HepG2 (cell line): ENCODE results near the gene ARID5B. TPM values are rescaled to one million over a fixed set of nuclear protein-coding genes. Genes with fewer than 3 reads are reported as not detected.

Experiments used
- ATAC-seq: fragments of 200-7000 bp; cut with Tn5 transposase; 3 replicates; pipeline ENCODE4 v1.9.1; 2020; ENCODE audit warnings: mild to moderate bottlenecking, moderate library complexity
- BruUV-seq: library from RNA; stranded (reverse); fragments of 400-500 nt; replicated peaks from 2 replicates; lab custom pipeline; 2021; lab: Mats Ljungman, UMichigan
- CTCF ChIA-PET: fragments of 300-600 bp; formaldehyde crosslinking; extraction: SDS; loops from one replicate; lab custom pipeline; 2021; ENCODE audit warnings: low total read pairs, inconsistent platforms, low intra/inter-chr PET ratio; lab: Yijun Ruan, JAX
- POLR2A ChIA-PET: fragments of 350-600 bp; sonication (Branson Sonifier 250); formaldehyde crosslinking; loops from one replicate; lab custom pipeline; 2020; ENCODE audit warnings: antibody characterized with exemption, inconsistent platforms; lab: Yijun Ruan, JAX
- DNase-seq: peaks from one replicate; pipeline ENCODE4 v3.0.0-alpha.2; 2015; ENCODE audit warnings: low spot score
- FAIRE-seq: peaks from 3 replicates; lab custom pipeline; 2011; peaks lifted over from hg19 to GRCh38; lab: Jason Lieb, UNC
- H2AFZ ChIP-seq: one replicate; pipeline ENCODE4 v1.6.1; 2011; ENCODE audit warnings: low read length, inconsistent platforms
- H3K27ac ChIP-seq: fragments of 300-600 bp; 3 replicates; pipeline ENCODE4 v1.8.0; 2011; ENCODE audit warnings: mixed run types, mild to moderate bottlenecking, mixed read lengths, low read length, inconsistent platforms; ENCODE audit not compliant: insufficient read depth; ENCODE audit errors: extremely low read length
- H3K27me3 ChIP-seq, 2 experiments: fragments of 200-600 bp in 1 of 2; 2 replicates in 1 of 2; 3 replicates in 1 of 2; pipeline versions ENCODE4 v1.6.0 to v1.8.0; 2011; ENCODE audit warnings: low read length in 2 of 2, mild to moderate bottlenecking in 2 of 2, moderate library complexity in 2 of 2, inconsistent platforms in 1 of 2; ENCODE audit not compliant: insufficient read depth in 2 of 2, control insufficient read depth in 1 of 2
- H3K36me3 ChIP-seq, 2 experiments: fragments of 200-600 bp in 1 of 2; replicated peaks in 1 of 2; 2 replicates in 1 of 2; 3 replicates in 1 of 2; pipeline versions ENCODE4 v1.5.1 to v1.8.0; 2011; ENCODE audit warnings: low read length in 2 of 2, inconsistent platforms in 1 of 2; ENCODE audit not compliant: insufficient read depth in 2 of 2, control insufficient read depth in 1 of 2
- H3K4me1 ChIP-seq: 2 replicates; pipeline ENCODE4 v1.5.1; 2012; ENCODE audit warnings: low read length, inconsistent platforms; ENCODE audit not compliant: insufficient read depth
- H3K4me2 ChIP-seq: 2 replicates; pipeline ENCODE4 v1.6.0; 2011; ENCODE audit warnings: low read depth, low read length, inconsistent platforms
- H3K4me3 ChIP-seq, 3 experiments: fragments of 200-600 bp in 1 of 3; sonication (generic), shearing (Covaris generic) in 1 of 3; replicated peaks in 1 of 3; 2 replicates each; pipeline ENCODE4 v1.5.1; 2011 to 2016; ENCODE audit warnings: low read length in 3 of 3, inconsistent platforms in 2 of 3, low read depth in 2 of 3, mild to moderate bottlenecking in 2 of 3, control low read depth in 1 of 3, mixed read lengths in 1 of 3; ENCODE audit not compliant: insufficient read depth in 1 of 3
- H3K79me2 ChIP-seq: one replicate; pipeline ENCODE4 v1.6.1; 2011; ENCODE audit warnings: low read length, inconsistent platforms; ENCODE audit not compliant: insufficient read depth
- H3K9ac ChIP-seq: 2 replicates; pipeline ENCODE4 v1.6.0; 2011; ENCODE audit warnings: mild to moderate bottlenecking, low read depth, low read length, inconsistent platforms; ENCODE audit not compliant: insufficient read depth
- H3K9me3 ChIP-seq: 2 replicates; pipeline ENCODE4 v1.5.1; 2012; ENCODE audit warnings: mild to moderate bottlenecking, low read length
- H4K20me1 ChIP-seq: 2 replicates; pipeline ENCODE4 v1.6.0; 2011; ENCODE audit warnings: inconsistent platforms, mild to moderate bottlenecking, low read length, moderate library complexity; ENCODE audit not compliant: insufficient read depth
- ASH2L ChIP-seq: fragments of 300-600, 200-600 bp; sonication (generic); IDR thresholded peaks from 2 replicates; pipeline ENCODE4 v1.7.0; 2017; ENCODE audit warnings: low read depth, mild to moderate bottlenecking, moderate library complexity, mixed read lengths, low read length; ENCODE audit not compliant: insufficient read length
- CSRNP1 ChIP-seq: sonication (generic); formaldehyde crosslinking; IDR thresholded peaks from 2 replicates; pipeline ENCODE4 v1.8.1; 2023; ENCODE audit warnings: mild to moderate bottlenecking, missing genetic modification reagents
- KDM6A ChIP-seq: IDR thresholded peaks from 2 replicates; pipeline ENCODE4 v1.6.1; 2016; ENCODE audit warnings: low read depth
- PCBP1 ChIP-seq: fragments of 200-400 bp; formaldehyde crosslinking; IDR thresholded peaks from 2 replicates; pipeline ENCODE4 v1.6.1; 2017; ENCODE audit warnings: mild to moderate bottlenecking, low read depth, low read length, borderline replicate concordance
- SALL2 ChIP-seq: sonication (generic); formaldehyde crosslinking; IDR thresholded peaks from 2 replicates; pipeline ENCODE4 v1.8.1; 2023; ENCODE audit warnings: mild to moderate bottlenecking, missing genetic modification reagents, inconsistent platforms
- ZBTB1 ChIP-seq: sonication (generic); formaldehyde crosslinking; IDR thresholded peaks from 2 replicates; pipeline ENCODE4 v1.4.0; 2020; ENCODE audit warnings: missing genetic modification reagents, borderline replicate concordance
- ZBTB7A ChIP-seq: sonication (generic); formaldehyde crosslinking; IDR thresholded peaks from 2 replicates; pipeline ENCODE4 v1.8.0; 2022; ENCODE audit warnings: mild to moderate bottlenecking, missing genetic modification reagents
- WGBS: methylation state at CpG from one replicate; pipeline ENCODE4 v1.1.6; 2017; ENCODE audit warnings: low lambda C conversion rate; 5-methylcytosine and 5-hydroxymethylcytosine counted together
- in situ Hi-C: cut with HindIII; loops from 2 replicates; pipeline ENCODE4 v1.10.0; 2017; ENCODE audit warnings: low pct_unique_long_range_greater_than_20kb; ENCODE audit not compliant: extremely low pct_ligation_motif_present
- intact Hi-C: fragments of 100-400 bp; cut with micrococcal nuclease; formaldehyde crosslinking; loops from one replicate; pipeline ENCODE4 v1.10.0; 2022; ENCODE audit not compliant: unreplicated experiment
- polyA plus RNA-seq, 8 experiments: library from polyadenylated mRNA; depleted of rRNA in 3 of 8; stranded (reverse) in 7 of 8; unstranded in 1 of 8; fragments of >200 nt; fragmentation: Illumina TruSeq in 4 of 8; extraction: Trizol in 4 of 8; gene quantifications; 2 replicates each; pipeline versions ENCODE4 v1.2.1 to v1.2.3, GENCODE V29; 2011 to 2016; ENCODE audit warnings: low read depth in 4 of 8, missing spikeins in 1 of 8, mixed read lengths in 1 of 8; ENCODE audit not compliant: insufficient read depth in 1 of 8
- total RNA-seq, 5 experiments: library from RNA; depleted of rRNA; stranded (reverse); fragments of >200 nt; fragmentation: Illumina TruSeq; extraction: Trizol; gene quantifications; 2 replicates each; pipeline ENCODE4 v1.2.3, GENCODE V29; 2016; ENCODE audit warnings: low read depth in 1 of 5
- TF ChIP-seq, protein P1 (sequence below): IDR thresholded peaks from 2 replicates; pipeline ENCODE4 v1.6.1; 2016; ENCODE audit warnings: mild to moderate bottlenecking

ARID5B gene
- total and polyA plus RNA-seq, 2 of the 13 experiments (the other 11 are each of a cell fraction or from before 2014, with no cell fraction given): 6.2 to 21.1 TPM

GRCh38 chr10:62068464-62068863 lies 167.0 kb downstream of the ARID5B start:
- WGBS: 97% methylated on average over 7 of the region's 7 CpGs
- Histone ChIP-seq H3K79me2 (peaks cover 11% of the 10 kb centered on the region), H3K27ac (no peak overlapping the region), H3K9me3 (no peaks in the 10 kb centered on the region), H3K9ac (no peak overlapping the region), H4K20me1 (peaks cover 3% of the 10 kb centered on the region; the same call in 1 of the 2 replicates)
- in situ Hi-C loops (no loop called here), intact Hi-C loops (no loop called here)
- CTCF ChIA-PET: no interaction called here
- DNase-seq (no peak), ATAC-seq (no peak)
- TF ChIP-seq CSRNP1: no peak
- TF ChIP-seq, protein P1, sequence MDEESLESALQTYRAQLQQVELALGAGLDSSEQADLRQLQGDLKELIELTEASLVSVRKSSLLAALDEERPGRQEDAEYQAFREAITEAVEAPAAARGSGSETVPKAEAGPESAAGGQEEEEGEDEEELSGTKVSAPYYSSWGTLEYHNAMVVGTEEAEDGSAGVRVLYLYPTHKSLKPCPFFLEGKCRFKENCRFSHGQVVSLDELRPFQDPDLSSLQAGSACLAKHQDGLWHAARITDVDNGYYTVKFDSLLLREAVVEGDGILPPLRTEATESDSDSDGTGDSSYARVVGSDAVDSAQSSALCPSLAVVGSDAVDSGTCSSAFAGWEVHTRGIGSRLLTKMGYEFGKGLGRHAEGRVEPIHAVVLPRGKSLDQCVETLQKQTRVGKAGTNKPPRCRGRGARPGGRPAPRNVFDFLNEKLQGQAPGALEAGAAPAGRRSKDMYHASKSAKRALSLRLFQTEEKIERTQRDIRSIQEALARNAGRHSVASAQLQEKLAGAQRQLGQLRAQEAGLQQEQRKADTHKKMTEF (CRISPR knock-in tag): no peak
- TF ChIP-seq ZBTB7A: no peak
- no peak for TF ChIP-seq SALL2 (CRISPR knock-in tag)
- no peak for TF ChIP-seq ZBTB1 (CRISPR knock-in tag)
- no peak for TF ChIP-seq PCBP1
- no peak for TF ChIP-seq KDM6A (CRISPR knock-in tag)
- TF ChIP-seq ASH2L: no peak
- TF ChIP-seq, all 625 proteins: peak for 0
- Histone ChIP-seq H3K4me2 (no peak overlapping the region), H3K4me3 (no peak overlapping the region), H3K4me1 (no peaks in the 10 kb centered on the region), H3K36me3 (peaks cover 31 to 79% of the 10 kb centered on the region in 2 experiments), H2AFZ (no peak overlapping the region), H3K27me3 (no peaks in the 10 kb centered on the region)
- FAIRE-seq: no peak
- POLR2A ChIA-PET: interaction anchor here (0.9 kb wide), 1 partner anchor 17 kb away, joined by 3 read pairs; no protein-coding TSS in a partner anchor
- BruUV-seq: no TSS peak
